IPS-11a (cell line): ENCODE results near the gene TYMS.
A peak's percentile ranks its signal among the peaks of the same experiment; 100 is the strongest.

Source experiments
- H3K4me3 ChIP-seq: one replicate; pipeline ENCODE4 v1.5.1; 2013; ENCODE audit warnings: low read depth, low read length, control low read depth

The TYMS gene

DNA sequence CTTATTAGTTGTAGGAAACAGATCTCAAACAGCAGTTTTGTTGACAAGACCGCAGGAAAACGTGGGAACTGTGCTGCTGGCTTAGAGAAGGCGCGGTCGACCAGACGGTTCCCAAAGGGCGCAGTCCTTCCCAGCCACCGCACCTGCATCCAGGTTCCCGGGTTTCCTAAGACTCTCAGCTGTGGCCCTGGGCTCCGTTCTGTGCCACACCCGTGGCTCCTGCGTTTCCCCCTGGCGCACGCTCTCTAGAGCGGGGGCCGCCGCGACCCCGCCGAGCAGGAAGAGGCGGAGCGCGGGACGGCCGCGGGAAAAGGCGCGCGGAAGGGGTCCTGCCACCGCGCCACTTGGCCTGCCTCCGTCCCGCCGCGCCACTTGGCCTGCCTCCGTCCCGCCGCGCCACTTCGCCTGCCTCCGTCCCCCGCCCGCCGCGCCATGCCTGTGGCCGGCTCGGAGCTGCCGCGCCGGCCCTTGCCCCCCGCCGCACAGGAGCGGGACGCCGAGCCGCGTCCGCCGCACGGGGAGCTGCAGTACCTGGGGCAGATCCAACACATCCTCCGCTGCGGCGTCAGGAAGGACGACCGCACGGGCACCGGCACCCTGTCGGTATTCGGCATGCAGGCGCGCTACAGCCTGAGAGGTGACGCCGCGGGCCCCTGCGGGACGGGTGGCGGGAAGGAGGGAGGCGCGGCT, at the start of gene TYMS:
Gene TYMS (plus strand): TSS at position 343 of the 690 bp plus-strand sequence. CDS start 90 bp downstream, at position 433.
- peak within 1 kb of the TSS; percentile 83 for H3K4me3 ChIP-seq

DNA sequence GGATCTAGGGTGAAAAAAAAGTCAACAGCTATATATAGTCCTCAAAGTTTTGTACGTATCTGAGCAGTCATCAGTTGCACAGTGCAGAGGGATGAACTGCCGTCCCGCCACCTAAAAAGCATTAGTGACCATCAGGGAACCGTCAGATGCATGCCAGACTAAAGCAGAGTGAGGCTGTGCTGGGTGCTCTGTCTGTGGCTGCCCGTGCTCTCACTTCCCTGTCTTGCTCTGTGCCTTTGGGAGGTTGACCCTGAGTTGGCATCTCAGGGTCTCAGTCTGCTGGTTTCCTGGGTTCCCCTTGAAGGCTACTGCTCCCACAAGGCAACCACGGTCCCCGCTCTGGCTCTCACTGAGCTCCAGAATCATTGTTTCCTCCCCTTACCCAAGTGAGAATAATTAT, 49.5 kb upstream of the TYMS start:
- H3K4me3 ChIP-seq = no peak overlapping the region

GRCh38 chr18:610214-610928, 47.1 kb upstream of the TYMS start:
- H3K4me3 ChIP-seq = no peak overlapping the region

DNA sequence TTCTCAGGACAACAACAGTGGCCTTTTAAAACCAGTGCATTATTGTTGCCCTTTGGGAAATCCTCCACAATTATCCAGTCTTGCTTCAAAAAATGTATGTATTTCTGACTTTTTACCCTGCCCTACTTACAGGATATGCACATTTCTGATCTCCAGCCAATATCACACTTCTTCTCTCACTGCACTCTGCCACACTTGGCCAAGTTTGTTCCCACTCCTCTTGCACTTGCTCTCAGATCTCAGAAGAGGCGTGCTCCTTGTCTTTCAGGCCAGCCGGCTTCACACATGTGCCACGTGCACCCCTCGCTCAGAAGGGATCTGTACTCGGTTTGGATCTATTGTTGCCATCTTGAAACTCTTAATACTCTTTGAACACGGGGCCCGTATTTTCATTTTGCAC, 45.3 kb upstream of the TYMS start:
- H3K4me3 ChIP-seq = no peak overlapping the region

DNA sequence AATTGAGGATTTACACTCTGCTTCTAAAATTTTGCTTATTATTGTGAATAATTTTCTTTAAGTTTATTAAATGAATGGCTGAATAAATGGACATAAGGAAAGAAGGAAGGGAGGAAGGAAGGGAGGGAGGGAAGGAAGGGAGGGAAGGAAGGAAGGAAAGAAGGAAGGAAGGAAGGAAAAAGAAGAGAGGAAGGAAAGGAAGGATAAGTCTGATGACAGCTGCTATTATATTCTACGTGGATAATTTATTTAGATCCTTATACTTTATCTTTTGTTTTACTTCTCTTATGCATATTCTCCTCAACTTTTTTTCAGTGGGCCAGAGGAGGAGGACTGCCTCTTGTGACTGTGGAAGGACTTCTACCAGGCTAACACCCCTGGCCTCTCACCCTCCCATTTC, 43.3 kb upstream of the TYMS start:
- H3K4me3 ChIP-seq = no peak overlapping the region

DNA sequence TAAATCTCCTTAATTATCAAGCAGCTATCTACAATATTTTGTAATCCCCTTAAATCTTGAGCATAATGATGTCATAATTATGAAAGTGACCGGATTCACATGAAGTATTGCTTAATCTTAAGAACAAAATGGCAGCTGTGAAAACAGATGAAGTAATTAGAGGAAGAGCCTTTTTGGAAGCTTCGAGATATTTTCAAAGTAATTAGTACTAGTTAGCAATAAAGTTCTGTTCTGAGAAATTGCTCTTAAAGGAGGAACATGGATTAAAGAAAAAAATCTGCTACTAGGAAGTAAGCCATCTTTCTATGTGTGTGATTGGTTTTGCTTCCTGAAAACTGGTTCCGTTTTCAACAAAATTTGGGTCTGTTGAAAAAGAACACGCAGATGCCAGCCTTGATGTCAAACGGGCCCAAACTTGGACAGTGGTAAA, 42.3 kb upstream of the TYMS start:
- no peak overlapping the region for H3K4me3 ChIP-seq

- H3K4me3 ChIP-seq = no peak overlapping the region
Observed at GRCh38 chr18:615773-616172, 41.7 kb upstream of the TYMS start.

DNA sequence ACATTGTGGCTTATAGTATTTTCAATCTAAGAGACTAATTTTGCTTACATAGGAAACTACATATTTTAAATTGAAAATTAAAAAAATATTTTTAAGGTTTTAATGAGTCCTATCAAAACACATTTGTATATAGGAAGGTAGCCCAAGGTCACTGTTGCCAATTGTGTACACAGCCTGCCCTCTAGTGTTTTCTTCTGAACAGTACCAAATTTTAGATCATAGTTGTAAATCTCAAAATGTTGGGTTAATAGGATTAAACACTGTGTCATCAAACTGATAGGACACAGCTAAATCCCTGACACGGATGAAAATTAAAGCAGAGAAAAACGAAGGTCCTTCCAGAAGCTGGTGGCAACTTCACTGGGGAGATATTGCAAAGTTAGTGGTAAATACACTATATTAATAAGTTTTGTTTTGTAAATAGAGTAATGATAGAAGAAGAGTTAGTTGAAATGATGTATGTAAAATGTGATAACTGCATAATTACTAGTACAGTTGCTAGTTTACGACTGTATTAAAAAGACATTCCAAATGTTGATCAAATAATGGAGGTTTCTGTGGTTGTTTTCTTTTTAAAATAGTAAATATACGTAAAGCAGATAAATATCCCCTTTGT, 41.0 kb upstream of the TYMS start:
- no peak overlapping the region for H3K4me3 ChIP-seq

- no peak overlapping the region for H3K4me3 ChIP-seq
Observed at GRCh38 chr18:617970-618504, 39.4 kb upstream of the TYMS start.

- no peak overlapping the region for H3K4me3 ChIP-seq
Observed at GRCh38 chr18:618618-619017, 38.8 kb upstream of the TYMS start.

GRCh38 chr18:621291-622043, 36.0 kb upstream of the TYMS start:
- no peak overlapping the region for H3K4me3 ChIP-seq

DNA sequence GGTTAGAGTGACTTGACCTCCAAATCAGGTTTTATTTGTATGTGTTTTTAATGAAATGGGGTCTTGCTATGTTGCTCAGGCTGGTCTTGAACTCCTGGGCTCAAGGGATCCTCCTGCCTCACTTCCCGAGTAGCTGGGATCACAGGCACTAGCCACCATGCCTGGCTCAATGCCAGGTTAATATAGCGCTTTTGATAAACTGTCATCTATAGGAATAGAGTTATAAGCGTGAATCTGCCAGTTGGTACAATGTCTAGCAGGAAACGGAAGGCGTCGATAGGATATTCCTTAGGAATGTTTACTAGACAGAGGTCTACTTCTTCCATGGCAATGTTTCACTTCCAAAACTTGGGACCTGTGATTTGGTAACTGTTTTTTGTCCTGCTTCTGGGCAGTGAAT, 35.2 kb upstream of the TYMS start:
- no peak overlapping the region for H3K4me3 ChIP-seq

DNA sequence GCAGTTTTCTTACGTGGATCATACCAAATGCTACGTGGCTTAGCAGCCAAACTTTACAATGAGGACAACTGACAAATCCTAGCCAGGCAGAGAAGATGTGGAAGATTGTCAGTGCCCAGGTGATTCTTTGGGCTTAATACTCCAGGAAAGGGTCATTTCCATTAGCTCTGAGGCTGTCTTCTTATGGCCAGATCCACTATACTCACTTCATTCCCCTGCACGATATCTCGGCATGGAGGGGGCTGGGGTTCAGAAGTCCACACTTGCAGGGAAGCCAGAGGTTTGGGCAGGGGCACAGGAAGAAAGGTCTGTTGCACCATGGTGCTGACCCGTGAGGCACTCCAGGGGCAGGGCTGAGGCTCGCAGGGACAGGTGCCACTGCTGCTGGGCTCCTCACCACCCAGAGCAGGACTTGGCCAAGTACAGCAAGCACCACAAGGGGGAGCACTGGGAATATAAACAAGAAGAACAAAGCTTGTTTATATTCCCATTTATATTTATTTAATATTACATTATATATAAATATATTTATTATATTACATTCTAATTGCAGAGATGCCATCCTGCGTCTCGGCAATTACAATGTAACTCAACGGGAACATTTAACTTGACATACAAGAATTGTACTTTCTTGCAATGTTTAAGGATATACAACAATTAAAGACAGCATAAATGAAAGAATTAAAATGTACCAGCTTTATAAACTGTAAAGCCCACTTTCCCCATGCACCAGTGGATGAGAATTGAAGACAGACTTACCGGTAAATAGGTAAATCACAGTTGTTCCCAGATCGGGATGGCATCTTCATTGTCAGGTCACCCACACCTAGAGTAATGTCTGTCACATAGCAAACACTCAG, 33.5 kb upstream of the TYMS start:
- no peak overlapping the region for H3K4me3 ChIP-seq

DNA sequence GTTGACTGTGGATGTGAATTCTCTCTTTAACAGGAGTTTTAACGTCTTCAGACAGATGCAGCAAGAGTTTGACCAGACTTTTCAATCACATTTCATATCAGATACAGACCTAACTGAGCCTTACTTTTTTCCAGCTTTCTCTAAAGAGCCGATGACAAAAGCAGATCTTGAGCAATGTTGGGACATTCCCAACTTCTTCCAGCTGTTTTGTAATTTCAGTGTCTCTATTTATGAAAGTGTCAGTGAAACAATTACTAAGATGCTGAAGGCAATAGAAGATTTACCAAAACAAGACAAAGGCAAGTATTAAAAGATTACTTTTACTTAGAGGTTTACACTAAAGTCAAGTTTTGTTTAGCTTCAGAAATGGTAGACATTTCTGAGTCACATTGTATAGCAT, 30.2 kb upstream of the TYMS start:
- H3K4me3 ChIP-seq = no peak overlapping the region

GRCh38 chr18:629269-630150, 27.9 kb upstream of the TYMS start:
- no peak overlapping the region for H3K4me3 ChIP-seq

DNA sequence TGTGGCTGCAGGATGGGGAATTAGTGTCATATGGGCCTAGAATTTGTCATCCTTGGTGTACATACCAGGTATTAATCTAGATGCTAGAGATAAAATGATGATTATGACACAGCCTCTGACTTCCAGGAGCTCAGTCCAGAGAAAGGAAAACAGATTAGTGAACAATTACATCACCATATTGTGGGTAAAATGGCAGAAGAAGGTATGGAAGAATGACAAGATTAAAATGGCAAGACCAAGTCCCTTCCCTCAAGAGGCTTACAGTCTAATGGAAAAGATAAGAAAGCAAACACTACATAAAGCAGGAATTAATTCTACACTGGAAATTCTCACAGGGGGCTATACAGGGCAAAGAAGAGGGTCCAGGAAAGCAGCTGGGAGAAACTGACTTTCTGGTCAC, 25.9 kb upstream of the TYMS start:
- no peak overlapping the region for H3K4me3 ChIP-seq

DNA sequence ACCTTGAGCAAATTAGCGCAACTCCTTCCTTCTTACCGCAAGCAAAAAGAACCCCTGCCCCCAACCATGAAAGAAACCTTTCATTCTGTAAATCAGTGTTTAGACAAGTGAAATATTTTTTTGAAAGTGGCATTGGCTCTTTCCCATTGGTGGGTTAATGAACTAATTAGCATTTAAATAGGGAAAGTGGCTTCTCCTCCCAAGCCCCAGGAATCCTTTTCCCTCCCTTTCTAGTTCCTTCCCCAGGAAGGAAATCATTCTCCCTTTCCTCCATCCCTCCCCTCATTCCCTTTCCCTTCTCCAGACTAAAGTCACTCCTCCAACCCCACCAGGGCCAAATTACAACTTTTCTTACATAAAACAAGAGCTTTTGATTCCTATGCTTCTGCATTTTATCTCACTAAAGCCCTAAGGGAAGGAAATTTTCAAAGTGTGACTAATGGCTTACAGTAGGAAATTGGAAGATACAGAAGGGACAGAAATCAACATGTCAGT, 22.9 kb upstream of the TYMS start:
- H3K4me3 ChIP-seq = peak overlapping the region; percentile 8

DNA sequence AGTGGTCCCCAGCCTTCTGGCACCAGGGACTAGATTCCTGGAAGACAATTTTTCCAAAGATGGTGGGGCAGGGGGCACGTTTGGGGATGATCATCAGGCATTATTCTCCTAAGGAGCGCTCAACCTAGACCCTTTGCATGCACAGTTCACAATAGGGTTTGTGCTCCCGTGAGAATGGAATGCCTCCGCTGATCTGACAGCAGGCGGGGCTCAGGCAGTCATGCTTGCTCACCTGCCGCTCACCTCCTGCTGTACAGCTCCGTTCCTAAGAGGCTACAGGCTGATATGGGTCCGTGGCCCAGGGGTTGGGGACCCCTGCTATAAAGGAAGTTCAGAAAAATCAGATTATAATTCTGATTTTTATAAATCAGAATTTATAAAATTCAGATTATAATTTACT, 22.3 kb upstream of the TYMS start:
- H3K4me3 ChIP-seq = no peak overlapping the region

DNA sequence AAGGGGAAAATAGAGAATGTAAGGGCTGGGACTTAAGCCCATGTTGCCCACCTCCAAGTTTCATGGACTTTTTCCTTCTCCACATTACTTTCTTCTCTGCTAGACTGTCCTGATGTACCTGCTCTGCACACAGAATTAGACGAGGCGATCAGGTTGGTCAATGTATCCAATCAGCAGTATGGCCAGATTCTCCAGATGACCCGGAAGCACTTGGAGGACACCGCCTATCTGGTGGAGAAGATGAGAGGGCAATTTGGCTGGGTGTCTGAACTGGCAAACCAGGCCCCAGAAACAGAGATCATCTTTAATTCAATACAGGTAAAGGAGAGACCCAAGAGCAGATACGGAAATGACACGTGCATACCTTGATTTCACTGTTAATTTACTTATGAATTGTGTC, 16.2 kb upstream of the TYMS start:
- no peak overlapping the region for H3K4me3 ChIP-seq
